GM18505 (cell line): Measurements from ENCODE around the gene HSF2BP.
"Not testable (repeated sequence)": the region's sequence is repeated elsewhere in the genome, so short reads cannot be mapped to it uniquely, and the experiment has no call there.

Experiments
- ATAC-seq: cut with Tn5 transposase; IDR thresholded peaks from one replicate; pipeline ENCODE4 v1.9.1; 2021; ENCODE audit not compliant: unreplicated experiment
- POLR2A ChIP-seq: IDR thresholded peaks from 4 replicates; pipeline ENCODE4 v1.6.1; 2011; ENCODE audit warnings: borderline replicate concordance; ENCODE audit not compliant: insufficient read depth, insufficient read length; ENCODE audit errors: extremely low read depth

HSF2BP gene

GRCh38 chr21:43598416-43599120 is 60.7 kb downstream of the HSF2BP start:
- no peak for ATAC-seq

GRCh38 chr21:43597540-43598250 is 61.6 kb downstream of the HSF2BP start:
- no peak for ATAC-seq

More at GRCh38 chr21:43598416-43599120, 60.7 kb downstream of the HSF2BP start:
- no peak for TF ChIP-seq POLR2A

GRCh38 chr21:43597052-43597451 is 62.2 kb downstream of the HSF2BP start:
- no peak for ATAC-seq
- no peak for TF ChIP-seq POLR2A

More at GRCh38 chr21:43597540-43598250, 61.6 kb downstream of the HSF2BP start:
- TF ChIP-seq POLR2A, result no peak

- ATAC-seq, result no peak
- no peak for TF ChIP-seq POLR2A
Measured at GRCh38 chr21:43596616-43597015, 62.7 kb downstream of the HSF2BP start.

DNA sequence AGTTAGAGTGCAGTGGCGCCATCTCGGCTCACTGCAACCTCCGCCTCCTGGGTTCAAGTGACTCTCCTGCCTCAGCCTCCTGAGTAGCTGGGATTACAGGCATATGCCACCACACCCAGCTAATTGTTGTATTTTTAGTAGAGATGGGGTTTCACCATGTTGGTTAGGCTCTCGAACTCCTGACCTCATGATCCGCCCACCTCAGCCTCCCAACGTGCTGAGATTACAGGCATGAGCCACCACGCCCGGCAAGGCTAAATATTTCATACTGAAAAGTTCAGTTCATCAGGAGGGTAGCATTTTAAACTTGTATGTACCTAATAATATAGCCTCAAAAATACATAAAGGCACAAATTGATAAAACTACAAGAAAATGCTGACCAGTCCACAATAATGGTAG is 63.5 kb downstream of the HSF2BP start:
- not testable (repeated sequence) for ATAC-seq

- ATAC-seq, result no peak
- no peak for TF ChIP-seq POLR2A
Measured at GRCh38 chr21:43593078-43593477, 66.2 kb downstream of the HSF2BP start.

- ATAC-seq, result no peak
- TF ChIP-seq POLR2A, result no peak
Measured at GRCh38 chr21:43591571-43591970, 67.7 kb downstream of the HSF2BP start.

DNA sequence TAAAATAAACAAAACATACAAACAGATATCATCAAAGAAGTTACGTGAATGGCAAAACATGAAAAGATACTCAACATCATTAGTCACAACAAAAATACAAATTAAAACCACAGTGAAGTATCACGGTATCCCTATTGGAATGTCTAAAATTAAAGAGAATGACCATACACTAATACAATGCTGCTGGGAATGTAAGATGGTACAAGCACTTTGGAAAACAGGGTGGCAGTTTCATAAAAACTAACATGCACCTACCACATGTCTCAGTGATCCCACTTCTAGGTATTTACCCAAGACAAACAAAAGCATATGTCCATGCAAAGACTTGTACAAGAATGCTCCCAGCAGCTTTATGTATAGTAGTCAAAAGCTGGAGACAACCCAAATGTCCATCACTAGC is 69.1 kb downstream of the HSF2BP start:
- ATAC-seq, result no peak

GRCh38 chr21:43588957-43589356 is 70.3 kb downstream of the HSF2BP start:
- no peak for ATAC-seq
- no peak for TF ChIP-seq POLR2A

More for the DNA sequence above, 69.1 kb downstream of the HSF2BP start:
- TF ChIP-seq POLR2A, result no peak

- no peak for TF ChIP-seq POLR2A
- ATAC-seq, result no peak
Measured at GRCh38 chr21:43585924-43586413, 73.3 kb downstream of the HSF2BP start.

DNA sequence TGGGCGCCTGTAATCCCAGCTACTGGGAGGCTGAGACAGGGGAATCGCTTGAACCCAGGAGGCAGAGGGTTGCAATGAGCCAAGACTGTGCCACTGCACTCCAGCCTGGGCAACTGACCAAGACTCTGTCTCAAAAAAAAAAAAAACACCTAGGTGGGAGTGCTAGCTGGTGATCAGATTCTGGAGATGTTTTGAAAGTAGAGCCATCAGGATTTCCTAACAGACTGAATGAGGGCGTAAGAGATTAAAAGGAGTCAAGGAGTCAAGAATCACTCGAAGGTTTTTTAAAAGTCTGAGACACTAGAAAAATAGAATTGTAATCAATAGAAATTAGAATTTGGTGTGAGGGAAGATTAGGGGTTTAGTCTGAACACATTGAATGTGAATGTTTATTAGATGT is 73.8 kb downstream of the HSF2BP start:
- ATAC-seq, result no peak
- no peak for TF ChIP-seq POLR2A

DNA sequence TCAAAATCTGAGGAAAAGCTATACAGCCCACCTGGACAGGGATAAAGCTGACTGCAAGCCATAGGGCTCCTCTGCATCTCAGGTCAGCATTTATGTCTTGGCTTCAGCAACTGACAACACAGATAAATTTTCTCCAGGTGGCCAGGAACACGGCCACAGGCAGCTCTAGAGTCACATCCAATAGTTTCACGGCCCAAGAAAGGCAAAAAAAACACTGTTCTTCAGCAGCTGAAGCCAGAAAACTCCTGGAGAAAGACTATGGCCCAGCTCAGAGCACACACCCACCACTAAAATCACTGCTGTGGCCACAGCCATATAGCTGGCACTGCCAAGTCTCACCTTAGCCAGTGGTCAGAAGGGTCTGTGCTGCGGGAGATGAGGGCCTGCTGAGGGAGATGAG is 77.8 kb downstream of the HSF2BP start:
- ATAC-seq, result no peak
- TF ChIP-seq POLR2A, result no peak

- ATAC-seq, result no peak
- TF ChIP-seq POLR2A, result no peak
Measured at GRCh38 chr21:43578677-43579303, 80.5 kb downstream of the HSF2BP start.

DNA sequence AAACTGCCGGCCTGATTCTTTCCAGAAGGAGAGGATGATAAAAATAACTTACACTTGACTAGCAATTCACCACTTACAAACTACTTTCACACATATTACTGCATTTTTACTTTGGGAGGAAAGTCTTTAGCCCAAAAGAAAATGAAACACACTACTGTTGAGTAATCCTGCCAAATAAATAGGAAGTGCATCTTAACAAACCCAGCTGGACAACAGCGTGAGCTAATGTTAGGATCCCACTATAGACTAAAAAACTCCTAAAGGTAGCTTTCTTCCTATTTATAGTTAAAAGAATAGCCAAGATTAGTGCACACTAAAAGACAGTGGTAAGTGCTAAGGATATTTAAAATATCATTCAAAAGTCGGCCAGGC is 83.8 kb downstream of the HSF2BP start:
- TF ChIP-seq POLR2A, result no peak
- ATAC-seq, result no peak

- no peak for TF ChIP-seq POLR2A
Measured at GRCh38 chr21:43574741-43575472, 84.4 kb downstream of the HSF2BP start.

More at GRCh38 chr21:43574741-43575472, 84.4 kb downstream of the HSF2BP start:
- no peak for ATAC-seq
